GM21576 (cell line): Measurements from ENCODE around the gene MRPL51.
"Not testable (repeated sequence)": the region's sequence is repeated elsewhere in the genome, so short reads cannot be mapped to it uniquely, and the experiment has no call there.

ENCODE experiments used
- ATAC-seq: cut with Tn5 transposase; IDR thresholded peaks from one replicate; pipeline ENCODE4 v1.9.1; 2021; ENCODE audit warnings: mild to moderate bottlenecking, moderate library complexity; ENCODE audit not compliant: unreplicated experiment

Gene MRPL51

DNA sequence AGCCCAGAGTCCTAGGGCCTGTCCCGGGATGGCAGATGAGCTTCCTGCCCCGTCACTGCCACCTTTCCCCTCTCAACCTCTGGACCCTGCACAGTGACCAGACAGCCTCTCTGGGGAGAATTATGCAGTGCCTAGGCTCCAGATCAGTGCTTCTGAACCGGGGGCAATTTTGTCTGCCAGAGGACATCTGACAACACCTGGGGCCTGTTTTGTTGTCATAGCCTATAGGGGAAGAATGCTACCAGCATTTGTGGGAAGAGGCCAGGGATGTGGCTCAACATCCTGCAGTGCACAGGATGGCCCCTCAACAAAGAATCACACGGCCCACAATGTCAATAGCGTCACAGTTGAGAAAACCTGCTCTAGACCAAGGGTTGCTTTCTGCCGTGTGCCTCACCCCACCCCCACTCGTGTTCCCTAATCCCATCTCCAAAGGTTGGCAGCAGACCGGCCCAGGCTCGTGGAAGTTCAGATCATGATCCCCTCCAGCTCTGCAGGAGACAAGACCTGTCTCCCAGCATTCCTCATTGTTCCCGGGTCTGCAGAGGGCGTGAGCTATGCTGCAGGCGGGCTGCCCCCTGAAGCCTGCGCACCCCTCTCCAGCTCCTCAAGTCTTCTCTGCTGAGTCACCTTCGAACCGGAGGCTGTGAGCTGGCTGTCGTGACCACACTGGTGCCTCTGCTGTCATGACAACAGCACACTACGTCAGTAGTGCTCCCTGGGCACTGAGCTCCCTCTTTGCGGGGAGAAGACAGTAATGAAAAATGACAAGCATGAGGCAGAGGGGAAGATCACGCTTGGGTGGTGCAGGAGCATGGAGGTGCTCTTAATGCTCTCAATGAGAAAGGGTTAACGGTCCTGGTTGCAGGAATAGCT lies 39.2 kb upstream of the MRPL51 start:
- ATAC-seq = no peak

DNA sequence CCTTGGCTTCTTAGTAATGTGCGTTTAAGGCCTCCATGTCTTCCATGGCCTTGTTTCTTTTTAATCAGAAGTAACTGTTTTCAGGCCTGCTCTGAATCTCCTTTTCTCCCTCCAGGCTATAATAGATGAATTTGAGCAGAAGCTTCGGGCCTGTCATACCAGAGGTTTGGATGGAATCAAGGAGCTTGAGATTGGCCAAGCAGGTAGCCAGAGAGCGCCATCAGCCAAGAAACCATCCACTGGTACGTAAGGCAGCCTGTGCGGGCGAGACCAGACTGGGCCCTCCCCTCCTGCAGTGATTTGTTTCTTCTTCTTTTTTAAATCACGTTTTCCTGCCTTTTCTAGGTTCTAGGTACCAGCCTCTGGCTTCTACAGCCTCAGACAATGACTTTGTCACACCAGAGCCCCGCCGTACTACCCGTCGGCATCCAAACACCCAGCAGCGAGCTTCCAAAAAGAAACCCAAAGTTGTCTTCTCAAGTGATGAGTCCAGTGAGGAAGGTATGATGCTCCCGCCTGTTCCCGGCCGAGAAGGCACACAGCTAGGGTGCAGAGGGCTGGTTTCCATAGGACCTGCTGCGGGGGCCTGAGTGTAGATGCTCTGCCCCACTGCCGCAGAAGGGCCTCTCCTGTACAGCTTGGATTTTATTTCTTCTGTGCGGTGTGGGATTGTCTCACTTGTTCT lies 37.7 kb upstream of the MRPL51 start:
- ATAC-seq = no peak

GRCh38 chr12:6529291-6529737 lies 36.3 kb upstream of the MRPL51 start:
- ATAC-seq = no peak

DNA sequence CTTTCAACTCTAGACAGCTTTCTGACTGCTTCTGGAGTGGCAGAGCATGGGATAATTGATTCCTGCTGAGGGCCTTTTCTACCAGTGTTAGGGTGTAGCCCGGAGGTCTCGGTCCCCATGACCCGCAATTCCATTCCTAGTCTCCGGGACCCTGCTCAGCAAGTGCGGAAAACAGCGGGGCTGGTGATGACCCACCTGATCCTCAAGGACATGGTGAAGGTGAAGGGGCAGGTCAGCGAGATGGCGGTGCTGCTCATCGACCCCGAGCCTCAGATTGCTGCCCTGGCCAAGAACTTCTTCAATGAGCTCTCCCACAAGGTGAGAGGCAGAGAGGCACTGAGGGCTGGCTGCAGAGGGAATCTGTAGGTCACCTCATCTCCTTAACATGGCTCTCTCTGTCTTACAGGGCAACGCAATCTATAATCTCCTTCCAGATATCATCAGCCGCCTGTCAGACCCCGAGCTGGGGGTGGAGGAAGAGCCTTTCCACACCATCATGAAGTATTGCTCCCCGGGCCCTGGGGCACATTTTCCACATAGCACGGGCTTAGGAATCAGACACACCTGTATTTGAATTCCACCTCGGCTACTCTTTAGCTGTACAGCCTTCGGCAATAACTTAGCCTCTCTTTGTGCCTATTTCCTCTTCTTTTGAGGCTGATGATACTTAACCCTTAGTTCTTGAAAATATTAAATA lies 35.6 kb upstream of the MRPL51 start:
- ATAC-seq = no peak

- ATAC-seq = no peak
Observed at GRCh38 chr12:6527711-6528110, 34.6 kb upstream of the MRPL51 start.

- no peak for ATAC-seq
Observed at GRCh38 chr12:6526766-6527525, 33.9 kb upstream of the MRPL51 start.

- ATAC-seq = no peak
Observed at GRCh38 chr12:6526201-6526600, 33.1 kb upstream of the MRPL51 start.

GRCh38 chr12:6524648-6525047 lies 31.6 kb upstream of the MRPL51 start:
- no peak for ATAC-seq

DNA sequence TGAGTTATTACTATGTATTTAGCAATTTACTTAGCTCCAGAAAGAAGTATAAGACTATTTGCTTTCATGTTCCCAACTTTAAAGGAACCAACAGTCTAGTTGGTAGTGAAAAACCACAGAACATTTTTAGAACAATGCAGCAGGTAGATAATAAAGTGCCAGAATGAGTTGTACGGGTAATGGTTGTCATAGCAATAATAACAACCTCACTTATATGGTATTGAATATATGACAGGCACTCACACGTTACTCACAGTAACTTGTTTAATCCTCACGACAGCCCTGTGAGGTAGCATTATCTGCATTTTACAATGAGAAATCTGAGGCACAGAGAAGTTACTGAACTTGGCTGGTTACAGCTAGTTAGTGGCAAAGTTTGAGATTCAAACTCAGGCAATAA lies 30.6 kb upstream of the MRPL51 start:
- no peak for ATAC-seq

DNA sequence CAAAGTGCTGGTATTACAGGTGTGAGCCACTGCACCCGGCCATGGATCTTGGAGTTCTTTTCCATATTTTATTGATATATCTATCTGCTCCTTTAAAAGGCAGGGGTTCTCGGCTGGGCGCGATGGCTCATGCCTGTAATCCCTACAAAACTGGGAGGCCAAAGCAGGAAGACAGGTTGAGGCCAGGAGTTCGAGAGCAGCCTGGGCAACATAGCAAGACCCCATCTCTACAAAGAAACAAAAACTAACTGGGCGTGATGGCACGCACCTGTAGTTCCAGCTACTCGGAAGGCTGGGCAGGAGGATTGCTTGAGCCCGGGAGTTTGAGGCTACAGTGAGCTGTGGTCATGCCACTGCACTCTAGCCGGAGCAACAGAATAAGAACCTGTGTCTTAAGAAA lies 29.1 kb upstream of the MRPL51 start:
- no peak for ATAC-seq

GRCh38 chr12:6520186-6520585 lies 27.1 kb upstream of the MRPL51 start:
- ATAC-seq = no peak

- ATAC-seq = no peak
Observed at GRCh38 chr12:6508087-6508486, 15.0 kb upstream of the MRPL51 start.

DNA sequence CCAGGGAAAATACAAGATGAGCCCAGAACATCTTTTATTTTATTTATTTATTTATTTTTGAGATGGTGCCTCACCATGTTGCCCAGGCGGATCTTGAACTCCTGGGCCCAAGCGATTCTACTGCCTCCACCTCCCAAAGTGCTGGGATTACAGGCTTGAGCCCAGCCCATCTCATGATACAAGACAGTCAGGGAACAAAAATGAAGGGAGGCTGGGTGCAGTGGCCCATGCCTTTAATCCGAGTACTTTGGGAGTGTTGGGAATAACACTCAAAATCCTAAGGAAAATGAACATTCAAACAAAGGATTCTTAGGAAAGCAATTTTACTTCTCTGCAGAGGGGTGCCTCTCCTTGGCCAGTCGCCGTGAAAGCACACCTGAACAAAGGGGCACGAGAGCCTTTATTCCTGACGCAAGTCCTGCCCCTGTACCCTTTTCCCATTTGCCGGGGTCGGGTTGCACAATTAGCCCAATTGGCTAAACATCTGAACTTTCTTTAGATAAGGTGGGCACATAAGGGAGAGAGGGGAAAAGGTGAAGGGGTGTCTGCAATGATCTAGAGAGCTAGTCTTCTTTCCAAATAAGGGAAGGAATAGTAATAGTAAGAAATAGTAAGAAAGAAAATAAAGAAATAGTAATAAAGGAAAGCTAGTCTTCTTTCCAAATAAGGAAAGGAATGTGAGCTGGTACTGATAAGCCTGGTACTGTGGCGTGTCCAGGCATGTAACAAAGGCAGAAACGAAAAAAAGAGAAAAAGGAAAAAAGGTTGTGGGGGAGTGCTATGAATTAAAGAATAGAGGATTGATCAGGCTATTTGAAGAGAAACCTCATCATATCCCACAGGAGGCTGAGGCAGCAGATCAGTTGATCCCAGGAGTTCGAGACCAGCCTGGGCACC lies 14.3 kb upstream of the MRPL51 start:
- ATAC-seq = no peak

GRCh38 chr12:6500466-6500865 lies 7.4 kb upstream of the MRPL51 start:
- ATAC-seq = no peak

- ATAC-seq = not testable (repeated sequence)
Observed at GRCh38 chr12:6497291-6497690, 4.2 kb upstream of the MRPL51 start.

- ATAC-seq = no peak
Observed at GRCh38 chr12:6494968-6495367, 1.9 kb upstream of the MRPL51 start.

DNA sequence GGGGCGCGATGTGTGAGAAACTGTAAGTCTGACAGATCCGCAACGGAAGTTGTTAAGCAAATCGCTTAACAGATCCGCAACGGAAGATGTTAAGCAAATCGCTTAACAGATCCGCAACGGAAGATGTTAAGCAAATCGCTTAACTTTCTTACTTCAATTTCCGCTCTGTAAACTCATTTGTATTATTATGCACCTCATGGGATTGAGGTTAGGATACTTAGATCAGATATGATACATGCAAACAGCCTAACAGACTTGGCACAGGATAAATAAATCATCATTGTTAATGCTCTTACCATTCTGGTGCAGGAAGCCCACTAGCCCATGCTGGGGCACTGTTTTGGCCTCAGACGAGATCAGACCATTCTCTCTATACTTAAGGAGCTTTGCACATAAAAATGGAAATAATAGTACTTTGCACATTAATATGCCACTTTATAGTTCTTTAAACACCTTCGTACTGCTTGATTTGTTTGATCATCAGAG lies 1.2 kb upstream of the MRPL51 start:
- ATAC-seq = no peak

GRCh38 chr12:6493497-6494257 lies 615 bp upstream of the MRPL51 start, which contains the start of gene NCAPD2:
NCAPD2 (plus strand) TSS chr12:6494102; CDS start chr12:6495099, 997 bp downstream.
- ATAC-seq = peak; percentile 83

DNA sequence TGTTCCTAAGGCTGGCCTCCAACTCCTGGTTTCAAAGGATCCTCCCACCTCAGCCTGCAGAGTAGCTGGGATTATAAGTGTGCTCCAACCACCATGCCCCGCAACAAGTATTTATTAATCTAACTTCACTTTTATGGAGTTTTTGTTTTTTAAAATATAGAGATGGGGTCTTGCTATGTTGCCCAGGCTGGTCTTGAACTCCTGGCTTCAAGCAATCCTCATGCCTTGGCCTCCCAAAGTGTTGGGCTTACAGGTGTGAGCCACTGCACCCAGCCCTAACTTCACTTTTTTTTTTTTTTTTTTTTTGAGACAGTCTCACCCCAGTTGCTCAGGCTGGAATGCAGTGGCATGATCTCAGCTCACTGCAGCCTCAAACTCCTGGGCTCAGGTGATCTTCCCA lies 2.4 kb downstream of the MRPL51 start:
- ATAC-seq = not testable (repeated sequence)
